Osteoblast (primary cell): Measurements from ENCODE around the gene FSTL4. TPM values are rescaled to one million over a fixed set of nuclear protein-coding genes. Genes with fewer than 3 reads are reported as not detected.

Source experiments
- DNase-seq: peaks from one replicate; pipeline ENCODE4 v3.0.0; 2011; ENCODE audit warnings: low spot score, mixed read lengths; ENCODE audit not compliant: insufficient read length; ENCODE audit errors: missing footprints
- H2AFZ ChIP-seq: 2 replicates; pipeline ENCODE4 v1.6.0; 2011; ENCODE audit warnings: mild to moderate bottlenecking, low read length
- H3K27ac ChIP-seq: 2 replicates; pipeline ENCODE4 v1.5.1; 2011; ENCODE audit warnings: mild to moderate bottlenecking, low read depth, low read length, moderate library complexity
- H3K27me3 ChIP-seq: 2 replicates; pipeline ENCODE4 v1.6.0; 2012; ENCODE audit warnings: mild to moderate bottlenecking, control low read depth, inconsistent platforms, low read length, moderate library complexity; ENCODE audit not compliant: insufficient read depth
- H3K36me3 ChIP-seq: 2 replicates; pipeline ENCODE4 v1.5.1; 2011; ENCODE audit warnings: mild to moderate bottlenecking, low read length, control low read depth, moderate library complexity; ENCODE audit not compliant: insufficient read depth
- H3K4me1 ChIP-seq: 2 replicates; pipeline ENCODE4 v1.5.1; 2011; ENCODE audit warnings: mild to moderate bottlenecking, low read length, control low read depth, moderate library complexity; ENCODE audit not compliant: insufficient read depth
- H3K4me2 ChIP-seq: 2 replicates; pipeline ENCODE4 v1.6.0; 2011; ENCODE audit warnings: mild to moderate bottlenecking, low read length; ENCODE audit not compliant: insufficient read depth
- H3K4me3 ChIP-seq: fragments of 200-600 bp; sonication (generic); 3 replicates; pipeline ENCODE4 v1.5.1; 2012; ENCODE audit warnings: mild to moderate bottlenecking, low read length, inconsistent platforms; ENCODE audit not compliant: insufficient read depth
- H3K79me2 ChIP-seq: 2 replicates; pipeline ENCODE4 v1.6.0; 2012; ENCODE audit warnings: mild to moderate bottlenecking, low read length, control low read depth, inconsistent platforms; ENCODE audit not compliant: insufficient read depth
- H3K9me3 ChIP-seq: 2 replicates; pipeline ENCODE4 v1.5.1; 2011; ENCODE audit warnings: low read depth, low read length, control low read depth
- H4K20me1 ChIP-seq: 2 replicates; pipeline ENCODE4 v1.6.0; 2012; ENCODE audit warnings: mild to moderate bottlenecking, low read length, control low read depth; ENCODE audit not compliant: insufficient read depth
- CTCF ChIP-seq: IDR thresholded peaks from 2 replicates; pipeline ENCODE4 v1.5.1; 2011; ENCODE audit warnings: mild to moderate bottlenecking, low read depth, low read length, moderate library complexity; ENCODE audit errors: extremely low read depth
- total RNA-seq: library from RNA; depleted of rRNA; stranded (reverse); fragments of >200 nt; gene quantifications from 2 replicates; pipeline ENCODE4 v1.2.3, GENCODE V29; 2012

Gene FSTL4
- total RNA-seq, 1 donor: not detected

- H3K36me3 ChIP-seq: no peaks in the 10 kb centered on the region
- no peaks in the 10 kb centered on the region for H3K27me3 ChIP-seq
- no peaks in the 10 kb centered on the region for H3K9me3 ChIP-seq
- H2AFZ ChIP-seq: no peak overlapping the region
- H4K20me1 ChIP-seq: no peaks in the 10 kb centered on the region
- TF ChIP-seq CTCF: no peak
- no peak for DNase-seq
- H3K4me2 ChIP-seq: no peak overlapping the region
- H3K4me1 ChIP-seq: no peaks in the 10 kb centered on the region
- H3K27ac ChIP-seq: no peak overlapping the region
- no peak overlapping the region for H3K4me3 ChIP-seq
- no peaks in the 10 kb centered on the region for H3K79me2 ChIP-seq
These were observed 206.9 kb downstream of the FSTL4 start for GRCh38 chr5:133405275-133406034.

- no peaks in the 10 kb centered on the region for H3K27me3 ChIP-seq
- H3K4me2 ChIP-seq: no peak overlapping the region
- H3K36me3 ChIP-seq: no peaks in the 10 kb centered on the region
- DNase-seq: peak; percentile 80
- H3K9me3 ChIP-seq: no peaks in the 10 kb centered on the region
- no peak overlapping the region for H3K27ac ChIP-seq
- no peaks in the 10 kb centered on the region for H4K20me1 ChIP-seq
- no peaks in the 10 kb centered on the region for H3K4me1 ChIP-seq
- no peak overlapping the region for H2AFZ ChIP-seq
- no peak overlapping the region for H3K4me3 ChIP-seq
- no peaks in the 10 kb centered on the region for H3K79me2 ChIP-seq
- TF ChIP-seq CTCF: peak; percentile 41
These were observed 207.6 kb downstream of the FSTL4 start for GRCh38 chr5:133404724-133405123.

GRCh38 chr5:133403741-133404364 is 208.5 kb downstream of the FSTL4 start:
- Histone ChIP-seq H3K36me3 (no peaks in the 10 kb centered on the region), H3K27me3 (no peaks in the 10 kb centered on the region), H3K79me2 (no peaks in the 10 kb centered on the region), H4K20me1 (no peaks in the 10 kb centered on the region), H3K9me3 (no peaks in the 10 kb centered on the region), H3K4me2 (no peak overlapping the region), H2AFZ (no peak overlapping the region), H3K4me1 (no peaks in the 10 kb centered on the region), H3K4me3 (no peak overlapping the region), H3K27ac (no peak overlapping the region)
- TF ChIP-seq CTCF: no peak
- DNase-seq: no peak

GRCh38 chr5:133402775-133403174 is 209.6 kb downstream of the FSTL4 start:
- no peak for DNase-seq
- Histone ChIP-seq H3K27me3 (no peaks in the 10 kb centered on the region), H3K4me1 (no peaks in the 10 kb centered on the region), H3K79me2 (no peaks in the 10 kb centered on the region), H3K27ac (no peak overlapping the region), H3K36me3 (no peaks in the 10 kb centered on the region), H4K20me1 (no peaks in the 10 kb centered on the region), H3K9me3 (no peaks in the 10 kb centered on the region), H2AFZ (no peak overlapping the region), H3K4me3 (no peak overlapping the region), H3K4me2 (no peak overlapping the region)
- TF ChIP-seq CTCF: no peak
